Astrocyte of the cerebellum (primary cell): ENCODE results near the gene ASTN2.

Experiments used
- DNase-seq: peaks from one replicate; pipeline ENCODE4 v3.0.0-alpha.2; 2011; ENCODE audit warnings: low read depth
- H3K4me3 ChIP-seq: 2 replicates; pipeline ENCODE4 v1.5.1; 2011; ENCODE audit warnings: mild to moderate bottlenecking, low read depth, low read length, moderate library complexity
- in situ Hi-C: cut with HindIII; loops from 2 replicates; pipeline ENCODE4 v1.10.0; 2017; ENCODE audit warnings: low sequenced_read_pairs
- TF ChIP-seq, protein P1 (sequence below): IDR thresholded peaks from 2 replicates; pipeline ENCODE4 v1.5.1; 2012; ENCODE audit warnings: low read length, low read depth, moderate library complexity, mild to moderate bottlenecking; ENCODE audit errors: missing control alignments

ASTN2 gene

DNA sequence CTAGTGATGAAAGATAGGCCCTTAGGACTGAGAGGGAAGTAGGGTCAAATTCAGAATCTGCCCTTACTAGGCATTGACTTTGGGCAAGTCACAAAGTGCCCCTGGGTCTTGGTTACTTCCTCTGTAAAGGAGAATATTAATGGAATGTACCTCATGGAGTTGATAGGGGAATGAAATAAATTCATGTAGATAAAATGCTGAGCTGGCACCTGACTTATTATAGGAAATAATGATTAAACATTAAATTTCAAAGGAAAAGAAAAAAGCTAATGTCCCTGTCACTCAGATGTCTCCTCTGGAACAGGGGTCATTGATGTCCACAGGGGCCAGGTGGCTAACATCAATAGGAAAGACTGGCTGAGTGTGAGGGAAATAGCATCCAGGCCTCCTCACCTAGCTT, 406.4 kb downstream of the ASTN2 start:
- no peak for DNase-seq
- TF ChIP-seq, protein P1, sequence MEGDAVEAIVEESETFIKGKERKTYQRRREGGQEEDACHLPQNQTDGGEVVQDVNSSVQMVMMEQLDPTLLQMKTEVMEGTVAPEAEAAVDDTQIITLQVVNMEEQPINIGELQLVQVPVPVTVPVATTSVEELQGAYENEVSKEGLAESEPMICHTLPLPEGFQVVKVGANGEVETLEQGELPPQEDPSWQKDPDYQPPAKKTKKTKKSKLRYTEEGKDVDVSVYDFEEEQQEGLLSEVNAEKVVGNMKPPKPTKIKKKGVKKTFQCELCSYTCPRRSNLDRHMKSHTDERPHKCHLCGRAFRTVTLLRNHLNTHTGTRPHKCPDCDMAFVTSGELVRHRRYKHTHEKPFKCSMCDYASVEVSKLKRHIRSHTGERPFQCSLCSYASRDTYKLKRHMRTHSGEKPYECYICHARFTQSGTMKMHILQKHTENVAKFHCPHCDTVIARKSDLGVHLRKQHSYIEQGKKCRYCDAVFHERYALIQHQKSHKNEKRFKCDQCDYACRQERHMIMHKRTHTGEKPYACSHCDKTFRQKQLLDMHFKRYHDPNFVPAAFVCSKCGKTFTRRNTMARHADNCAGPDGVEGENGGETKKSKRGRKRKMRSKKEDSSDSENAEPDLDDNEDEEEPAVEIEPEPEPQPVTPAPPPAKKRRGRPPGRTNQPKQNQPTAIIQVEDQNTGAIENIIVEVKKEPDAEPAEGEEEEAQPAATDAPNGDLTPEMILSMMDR: no peak

DNA sequence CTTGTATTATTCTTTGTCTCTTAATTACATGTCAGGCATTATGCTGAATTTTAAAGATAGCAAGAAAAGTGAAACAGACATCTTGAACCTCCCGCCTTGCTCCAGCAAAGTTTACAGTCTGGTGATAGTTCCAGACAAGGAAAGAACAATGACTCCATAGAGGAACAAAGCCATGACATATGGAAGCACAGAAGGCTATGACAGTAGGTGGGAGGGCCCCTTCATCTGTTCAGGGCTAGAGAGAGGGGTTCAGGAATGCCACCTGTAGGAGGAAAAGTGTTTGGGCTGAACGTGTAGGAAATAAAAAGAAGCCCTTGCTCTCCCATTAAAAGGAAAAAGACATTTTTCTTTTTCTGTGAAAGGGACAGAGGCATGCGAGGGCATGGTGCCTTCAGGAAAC, 412.2 kb downstream of the ASTN2 start:
- no peak for DNase-seq
- no peak overlapping the region for H3K4me3 ChIP-seq
- in situ Hi-C loops: no loop called here
- TF ChIP-seq, protein P1: no peak

More for the DNA sequence above, 406.4 kb downstream of the ASTN2 start:
- no peak overlapping the region for H3K4me3 ChIP-seq
- in situ Hi-C loops: loop anchor here (5.0 kb wide), 1 partner anchor 44 kb away; no protein-coding TSS in a partner anchor

DNA sequence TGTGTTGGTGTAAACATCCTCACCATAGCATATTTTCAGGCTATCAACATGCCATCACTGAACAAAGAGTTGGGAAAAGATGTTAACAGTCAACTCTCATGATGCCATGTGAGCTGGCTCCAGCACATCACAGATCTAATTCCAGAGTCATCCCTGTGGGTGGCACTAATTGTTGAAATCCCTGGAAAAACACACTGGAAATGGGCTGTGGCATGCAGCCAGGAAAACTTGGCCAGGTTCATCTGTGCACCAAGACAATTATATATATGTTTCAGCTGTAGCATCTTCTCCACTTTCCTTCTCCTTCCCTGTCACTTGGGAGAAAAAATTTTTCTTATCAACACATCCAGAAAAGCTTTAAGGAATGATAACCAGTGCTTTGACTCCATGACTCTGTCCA, 414.0 kb downstream of the ASTN2 start:
- TF ChIP-seq, protein P1: no peak
- DNase-seq: no peak
- H3K4me3 ChIP-seq: no peak overlapping the region
- in situ Hi-C loops: no loop called here

DNA sequence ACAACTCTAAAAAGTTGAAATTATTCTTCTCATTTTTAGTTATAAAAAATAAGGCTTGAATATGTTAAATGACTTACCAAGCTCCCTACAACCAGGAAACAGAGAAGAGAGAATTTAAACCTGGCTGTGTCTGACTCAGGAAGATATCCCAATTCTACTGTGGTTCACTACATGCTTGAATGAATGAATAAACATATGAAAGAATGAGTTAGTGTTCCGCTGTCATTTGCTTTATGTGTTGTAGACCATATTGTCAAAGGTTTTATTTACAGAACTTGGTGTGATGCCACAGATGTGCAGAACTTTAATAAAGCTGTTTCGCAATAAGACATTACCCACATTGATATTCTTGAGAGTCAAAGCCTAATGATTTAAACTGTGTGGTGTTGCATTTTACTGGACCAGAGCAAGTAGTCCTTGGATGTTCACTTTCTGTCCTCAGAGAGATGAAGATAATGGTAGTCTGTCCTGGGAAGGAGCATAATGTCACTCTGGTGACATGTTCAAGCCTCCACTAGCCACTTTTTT, 414.6 kb downstream of the ASTN2 start:
- in situ Hi-C loops: no loop called here
- DNase-seq: no peak
- H3K4me3 ChIP-seq: no peak overlapping the region
- TF ChIP-seq, protein P1: no peak

DNA sequence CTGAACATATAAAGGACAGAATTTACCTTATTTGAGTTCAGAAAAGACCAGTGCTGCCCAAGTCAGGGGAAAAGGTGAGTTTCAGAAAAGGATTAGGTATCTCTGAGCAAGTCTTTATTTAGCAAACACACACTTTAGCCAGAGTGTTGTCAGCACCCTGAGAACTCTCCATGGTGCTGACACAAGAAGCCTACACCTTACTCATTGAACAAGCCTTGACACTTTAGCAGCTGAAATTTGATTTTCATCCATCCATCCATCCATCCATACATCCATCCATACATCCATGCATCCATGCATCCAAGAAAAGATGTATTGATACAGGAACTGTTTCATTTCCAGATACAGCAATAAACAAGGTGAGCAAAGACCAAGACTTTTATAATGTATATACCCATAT, 416.6 kb downstream of the ASTN2 start:
- DNase-seq: peak; percentile 12
- in situ Hi-C loops: no loop called here

DNA sequence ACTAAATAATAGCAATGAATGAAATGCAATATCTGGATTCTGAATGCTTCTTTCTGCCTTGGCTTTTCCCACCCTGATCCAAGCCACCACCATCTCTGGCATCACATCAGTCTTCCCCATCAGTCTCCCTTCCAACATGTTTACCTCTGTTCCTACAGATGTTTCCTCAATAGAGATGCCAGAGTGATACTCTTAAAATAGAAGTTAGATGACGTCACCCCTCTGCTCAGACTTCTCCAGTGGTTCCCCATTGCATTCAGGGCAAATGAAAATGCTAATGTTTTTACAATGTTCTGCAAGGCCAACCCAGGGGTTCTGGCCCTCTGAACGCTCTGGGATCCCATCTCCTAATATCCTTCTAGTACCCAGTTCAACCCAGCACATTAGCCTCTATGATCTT, 422.0 kb downstream of the ASTN2 start:
- TF ChIP-seq, protein P1: no peak
- no peak overlapping the region for H3K4me3 ChIP-seq
- in situ Hi-C loops: no loop called here
- no peak for DNase-seq

More for the DNA sequence above, 416.6 kb downstream of the ASTN2 start:
- no peak overlapping the region for H3K4me3 ChIP-seq
- TF ChIP-seq, protein P1: no peak

DNA sequence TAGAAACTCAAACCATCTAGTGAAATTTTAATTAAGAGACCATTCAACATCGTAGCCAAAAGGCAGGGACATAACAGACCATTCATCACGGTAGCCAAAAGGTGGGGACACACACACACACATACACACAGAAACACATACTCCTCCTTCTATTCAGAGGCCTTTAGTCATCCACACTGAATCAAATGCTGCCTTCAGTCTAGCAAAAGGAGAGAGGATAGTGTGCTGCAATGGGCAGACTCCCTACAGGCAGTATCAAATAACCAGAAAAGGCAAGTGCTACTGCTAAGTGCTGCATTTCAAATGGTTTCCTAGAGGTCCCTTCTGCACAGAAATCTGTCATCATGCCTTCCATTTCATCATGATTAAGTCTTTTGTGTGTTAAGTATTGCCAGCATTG, 423.8 kb downstream of the ASTN2 start:
- TF ChIP-seq, protein P1: no peak
- in situ Hi-C loops: no loop called here
- no peak for DNase-seq
- H3K4me3 ChIP-seq: no peak overlapping the region
